Trophoblast cell (in vitro differentiated cells and primary cell): ENCODE results near the gene ETV5.
A peak's percentile ranks its signal among the peaks of the same experiment; 100 is the strongest.

Experiments used
- DNase-seq, 2 donors: peaks; one replicate each; pipeline ENCODE4 v3.0.0-alpha.2; 2016
- H2AFZ ChIP-seq: 2 replicates; pipeline ENCODE4 v1.6.1; 2013; ENCODE audit warnings: low read length, moderate library complexity, mild to moderate bottlenecking; ENCODE audit not compliant: insufficient read depth, poor library complexity
- H2AK5ac ChIP-seq: 2 replicates; pipeline ENCODE4 v1.6.1; 2013; ENCODE audit warnings: mild to moderate bottlenecking, low read length
- H2BK120ac ChIP-seq: 2 replicates; pipeline ENCODE4 v1.6.1; 2013; ENCODE audit warnings: low read length, mild to moderate bottlenecking, moderate library complexity; ENCODE audit not compliant: insufficient read depth, poor library complexity
- H2BK12ac ChIP-seq: 2 replicates; pipeline ENCODE4 v1.6.1; 2013; ENCODE audit warnings: mild to moderate bottlenecking, low read length, moderate library complexity
- H2BK5ac ChIP-seq: 2 replicates; pipeline ENCODE4 v1.6.1; 2013; ENCODE audit warnings: low read length, low read depth, moderate library complexity, mild to moderate bottlenecking; ENCODE audit not compliant: poor library complexity
- H3K14ac ChIP-seq: 2 replicates; pipeline ENCODE4 v1.6.1; 2013; ENCODE audit warnings: mild to moderate bottlenecking, low read length
- H3K18ac ChIP-seq: 2 replicates; pipeline ENCODE4 v1.6.1; 2013; ENCODE audit warnings: mild to moderate bottlenecking, low read length
- H3K23ac ChIP-seq: 2 replicates; pipeline ENCODE4 v1.6.1; 2013; ENCODE audit warnings: low read length
- H3K27ac ChIP-seq: 2 replicates; pipeline ENCODE4 v1.5.1; 2013; ENCODE audit warnings: low read depth, mild to moderate bottlenecking, inconsistent platforms, low read length, moderate library complexity
- H3K27me3 ChIP-seq: 2 replicates; pipeline ENCODE4 v1.6.1; 2013; ENCODE audit warnings: inconsistent platforms, mild to moderate bottlenecking, low read length, moderate library complexity; ENCODE audit not compliant: insufficient read depth
- H3K36me3 ChIP-seq, 2 experiments: 1 replicate in 1 of 2; 2 replicates in 1 of 2; pipeline ENCODE4 v1.6.1; 2013; ENCODE audit warnings: low read length in 2 of 2, mild to moderate bottlenecking in 2 of 2, moderate library complexity in 1 of 2; ENCODE audit not compliant: insufficient read depth in 2 of 2, control insufficient read depth in 1 of 2
- H3K4ac ChIP-seq: 2 replicates; pipeline ENCODE4 v1.6.1; 2013; ENCODE audit warnings: low read depth, mild to moderate bottlenecking, low read length, moderate library complexity
- H3K4me1 ChIP-seq, 2 experiments: 1 replicate in 1 of 2; 2 replicates in 1 of 2; pipeline ENCODE4 v1.6.1; 2013; ENCODE audit warnings: low read length in 2 of 2, mild to moderate bottlenecking in 2 of 2, moderate library complexity in 1 of 2; ENCODE audit not compliant: insufficient read depth in 2 of 2, control insufficient read depth in 1 of 2
- H3K4me2 ChIP-seq: 2 replicates; pipeline ENCODE4 v1.6.1; 2013; ENCODE audit warnings: inconsistent platforms, mild to moderate bottlenecking, low read length, moderate library complexity
- H3K4me3 ChIP-seq: 2 replicates; pipeline ENCODE4 v1.5.1; 2013; ENCODE audit warnings: mild to moderate bottlenecking, low read depth, low read length, inconsistent platforms
- H3K79me1 ChIP-seq: one replicate; pipeline ENCODE4 v1.6.1; 2013; ENCODE audit warnings: low read length
- H3K79me2 ChIP-seq: 2 replicates; pipeline ENCODE4 v1.6.1; 2013; ENCODE audit warnings: low read length, mild to moderate bottlenecking; ENCODE audit not compliant: control insufficient read depth, insufficient read depth, poor library complexity
- H3K9ac ChIP-seq: 2 replicates; pipeline ENCODE4 v1.6.1; 2013; ENCODE audit warnings: mild to moderate bottlenecking, low read length
- H3K9me3 ChIP-seq: 2 replicates; pipeline ENCODE4 v1.6.1; 2013; ENCODE audit warnings: low read depth, mild to moderate bottlenecking, control low read depth, inconsistent platforms, low read length; ENCODE audit not compliant: insufficient read depth
- H4K12ac ChIP-seq: 2 replicates; pipeline ENCODE4 v1.6.1; 2013; ENCODE audit warnings: low read depth, mild to moderate bottlenecking, low read length, moderate library complexity
- H4K8ac ChIP-seq: 2 replicates; pipeline ENCODE4 v1.6.1; 2013; ENCODE audit warnings: low read depth, mild to moderate bottlenecking, low read length, moderate library complexity
- H4K91ac ChIP-seq: one replicate; pipeline ENCODE4 v1.6.1; 2013; ENCODE audit warnings: low read depth, mild to moderate bottlenecking, low read length, moderate library complexity
- WGBS: extraction: QIAGEN DNeasy Blood & Tissue Kit; methylation state at CpG from one replicate; pipeline ENCODE4 v1.1.7; 2013; ENCODE audit warnings: missing lambda C conversion rate; ENCODE audit not compliant: insufficient read length, insufficient coverage; ENCODE audit errors: extremely low coverage; 5-methylcytosine and 5-hydroxymethylcytosine counted together

The ETV5 gene

DNA sequence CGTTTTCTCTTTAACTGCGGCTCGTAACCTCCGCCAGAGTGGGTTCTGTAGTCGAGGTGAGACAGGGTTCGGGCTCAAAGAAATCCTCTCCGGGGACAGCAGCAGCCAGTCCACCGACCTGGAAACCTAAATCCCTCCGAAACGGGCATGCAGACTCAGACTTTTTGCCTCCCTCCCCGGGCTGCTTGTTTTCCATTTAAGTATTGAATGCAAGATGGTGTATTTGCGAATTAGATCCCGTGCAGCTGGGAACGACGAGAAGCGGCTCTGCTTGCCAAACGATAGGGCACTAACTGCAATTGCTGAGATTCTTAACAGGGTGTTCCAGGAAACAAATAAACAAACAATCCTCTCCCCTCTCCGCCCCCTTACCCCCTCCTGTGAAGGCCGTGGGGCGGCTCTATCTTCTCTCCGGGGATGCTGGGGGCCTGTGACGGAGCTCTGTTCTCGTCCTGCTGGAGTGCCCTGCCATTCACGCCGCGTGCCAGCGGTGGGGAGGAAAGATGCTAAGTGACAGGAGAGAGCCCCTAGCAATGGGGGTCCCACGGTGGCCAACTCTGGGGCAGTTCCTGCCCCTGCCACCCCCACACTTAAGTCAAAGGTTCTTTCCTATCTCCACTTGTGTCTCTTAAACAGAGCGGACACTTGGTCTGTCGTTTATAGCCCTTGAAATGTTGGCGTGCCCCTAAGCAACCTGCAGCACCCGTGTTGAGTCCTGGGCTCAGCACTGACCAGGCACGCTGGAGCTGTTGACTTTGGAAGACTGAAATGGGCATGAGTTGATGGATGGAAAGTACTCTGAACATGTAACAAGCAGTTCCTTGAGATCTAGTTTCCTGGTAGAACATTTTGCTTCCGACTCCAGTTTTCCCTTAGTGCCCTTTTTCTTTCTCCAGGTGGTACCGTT, 1.3 kb upstream of the ETV5 start:
- H3K4ac ChIP-seq, result no peak overlapping the region
- H3K14ac ChIP-seq, result no peak overlapping the region
- peaks cover 26% of the 10 kb centered on the region for H3K27me3 ChIP-seq
- H3K9ac ChIP-seq, result no peak overlapping the region
- no peak overlapping the region for H2AK5ac ChIP-seq
- H3K27ac ChIP-seq, result no peak overlapping the region
- peak overlapping the region; percentile 99 for H3K4me2 ChIP-seq
- no peak overlapping the region for H2BK12ac ChIP-seq
- H4K12ac ChIP-seq, result no peak overlapping the region
- DNase-seq, result peak in 1 of 2 donors; percentile 48
- no CpG with 5 or more reads among the region's 35 CpGs for WGBS
- no peaks in the 10 kb centered on the region for H3K79me1 ChIP-seq
- no peak overlapping the region for H3K18ac ChIP-seq
- H4K8ac ChIP-seq, result no peak overlapping the region
- H2BK5ac ChIP-seq, result no peak overlapping the region
- no peaks in the 10 kb centered on the region for H3K36me3 ChIP-seq
- H3K9me3 ChIP-seq, result no peaks in the 10 kb centered on the region
- no peak overlapping the region for H4K91ac ChIP-seq
- H3K23ac ChIP-seq, result peak overlapping the region; percentile 61
- H2AFZ ChIP-seq, result no peak overlapping the region
- H3K4me3 ChIP-seq, result peak overlapping the region; percentile 58
- H2BK120ac ChIP-seq, result no peak overlapping the region
- no peaks in the 10 kb centered on the region for H3K79me2 ChIP-seq
- H3K4me1 ChIP-seq, result peaks cover 4 to 13% of the 10 kb centered on the region in 2 experiments

GRCh38 chr3:186108106-186108940, 566 bp downstream of the ETV5 start:
- Histone ChIP-seq H2AFZ (no peak overlapping the region), H2BK120ac (no peak overlapping the region), H3K4me2 (peak overlapping the region; percentile 78)

GRCh38 chr3:186107215-186108105, 1.4 kb downstream of the ETV5 start:
- Histone ChIP-seq H3K23ac (no peak overlapping the region), H2AFZ (no peak overlapping the region), H3K36me3 (no peaks in the 10 kb centered on the region), H2AK5ac (no peak overlapping the region), H3K79me2 (no peaks in the 10 kb centered on the region), H3K27me3 (peaks cover 19% of the 10 kb centered on the region), H3K27ac (no peak overlapping the region), H4K12ac (no peak overlapping the region), H3K9ac (no peak overlapping the region), H3K4me2 (peak overlapping the region; percentile 78), H2BK12ac (no peak overlapping the region), H4K91ac (no peak overlapping the region), H3K4me1 (peaks cover 4 to 14% of the 10 kb centered on the region in 2 experiments), H3K79me1 (no peaks in the 10 kb centered on the region), H3K18ac (no peak overlapping the region), H2BK120ac (no peak overlapping the region), H2BK5ac (no peak overlapping the region), H3K14ac (no peak overlapping the region), H4K8ac (no peak overlapping the region), H3K4me3 (peak overlapping the region; percentile 69), H3K4ac (no peak overlapping the region), H3K9me3 (no peaks in the 10 kb centered on the region)
- DNase-seq, result peak; percentile 67 to 76
- no CpG with 5 or more reads among the region's 45 CpGs for WGBS

More at GRCh38 chr3:186108106-186108940, 566 bp downstream of the ETV5 start:
- no peaks in the 10 kb centered on the region for H3K79me2 ChIP-seq
- H3K79me1 ChIP-seq, result no peaks in the 10 kb centered on the region
- no peak overlapping the region for H3K27ac ChIP-seq
- peak overlapping the region; percentile 69 for H3K4me3 ChIP-seq
- H2AK5ac ChIP-seq, result no peak overlapping the region
- H3K14ac ChIP-seq, result no peak overlapping the region
- H3K9me3 ChIP-seq, result no peaks in the 10 kb centered on the region
- no peak overlapping the region for H3K18ac ChIP-seq
- H4K12ac ChIP-seq, result no peak overlapping the region
- H4K8ac ChIP-seq, result no peak overlapping the region
- H3K36me3 ChIP-seq, result no peaks in the 10 kb centered on the region
- H3K23ac ChIP-seq, result no peak overlapping the region
- H3K4ac ChIP-seq, result no peak overlapping the region
- H3K9ac ChIP-seq, result no peak overlapping the region
- H2BK5ac ChIP-seq, result no peak overlapping the region
- peaks cover 4 to 14% of the 10 kb centered on the region in 2 experiments for H3K4me1 ChIP-seq
- WGBS, result no CpG with 5 or more reads among the region's 69 CpGs
- H4K91ac ChIP-seq, result no peak overlapping the region
- H2BK12ac ChIP-seq, result no peak overlapping the region
- DNase-seq, result peak; percentile 45 to 74
- H3K27me3 ChIP-seq, result peaks cover 22% of the 10 kb centered on the region

GRCh38 chr3:186105543-186105942, 3.3 kb downstream of the ETV5 start:
- H3K14ac ChIP-seq, result no peak overlapping the region
- H3K9ac ChIP-seq, result no peak overlapping the region
- no peak overlapping the region for H2AFZ ChIP-seq
- no CpG with 5 or more reads among the region's 6 CpGs for WGBS
- H3K27ac ChIP-seq, result no peak overlapping the region
- H4K12ac ChIP-seq, result no peak overlapping the region
- H3K27me3 ChIP-seq, result peaks cover 9% of the 10 kb centered on the region
- H3K36me3 ChIP-seq, result no peaks in the 10 kb centered on the region
- no peak overlapping the region for H2AK5ac ChIP-seq
- no peak overlapping the region for H3K23ac ChIP-seq
- H2BK12ac ChIP-seq, result no peak overlapping the region
- H3K9me3 ChIP-seq, result no peaks in the 10 kb centered on the region
- H3K4me3 ChIP-seq, result no peak overlapping the region
- no peaks in the 10 kb centered on the region for H3K79me1 ChIP-seq
- no peak overlapping the region for H4K8ac ChIP-seq
- no peaks in the 10 kb centered on the region for H3K79me2 ChIP-seq
- no peak overlapping the region for H4K91ac ChIP-seq
- H2BK5ac ChIP-seq, result no peak overlapping the region
- H3K18ac ChIP-seq, result no peak overlapping the region
- H3K4me1 ChIP-seq, result peaks cover 4 to 14% of the 10 kb centered on the region in 2 experiments
- no peak overlapping the region for H3K4ac ChIP-seq
- no peak overlapping the region for H3K4me2 ChIP-seq
- no peak overlapping the region for H2BK120ac ChIP-seq
- DNase-seq, result no peak
